Measurements from ENCODE around the gene ELOVL6. TPM values are rescaled to one million over a fixed set of nuclear protein-coding genes. Genes with fewer than 3 reads are reported as not detected.

ELOVL6 gene
- total and polyA plus RNA-seq, 4 donors = 12.7 to 36.6 (median 24.6) TPM

DNA sequence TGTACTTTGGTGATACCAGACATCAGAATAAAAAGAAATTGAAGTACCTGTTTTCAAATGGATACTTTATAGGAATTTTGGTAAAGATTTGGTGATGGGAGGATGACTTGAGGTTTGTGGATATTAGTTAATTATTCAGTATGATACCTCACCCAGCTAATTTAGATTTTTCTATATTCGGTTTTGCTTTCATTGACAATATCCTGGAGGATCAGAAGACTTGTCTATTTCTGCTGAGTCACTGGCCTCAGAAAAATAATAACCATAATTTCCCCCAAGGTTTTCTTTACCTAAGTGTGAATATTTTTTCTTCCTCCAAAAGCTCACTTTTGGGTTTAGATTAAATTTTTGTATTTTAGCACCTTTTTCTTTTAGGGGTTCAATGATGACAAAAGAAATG, 185.5 kb downstream of the ELOVL6 start:
- WGBS (ENCODE audit: insufficient coverage) = no CpG with 5 or more reads among the region's 1 CpG
- Histone ChIP-seq H3K27me3 (ENCODE audit: control insufficient read depth, insufficient read depth, low read length) (no peaks in the 10 kb centered on the region), H3K36me3 (ENCODE audit: control insufficient read depth, insufficient read depth, low read length) (no peaks in the 10 kb centered on the region), H3K27ac (ENCODE audit: low read depth, low read length) (no peak overlapping the region), H3K4me3 (ENCODE audit: low read depth, low read length) (no peak overlapping the region), H3K9me3 (ENCODE audit: control insufficient read depth, insufficient read depth, low read length) (no peaks in the 10 kb centered on the region), H3K4me1 (ENCODE audit: control insufficient read depth, insufficient read depth, low read length) (no peaks in the 10 kb centered on the region)
- no peak for DNase-seq (ENCODE audit: low read depth in 4 of 6, low spot score in 6 of 6)

DNA sequence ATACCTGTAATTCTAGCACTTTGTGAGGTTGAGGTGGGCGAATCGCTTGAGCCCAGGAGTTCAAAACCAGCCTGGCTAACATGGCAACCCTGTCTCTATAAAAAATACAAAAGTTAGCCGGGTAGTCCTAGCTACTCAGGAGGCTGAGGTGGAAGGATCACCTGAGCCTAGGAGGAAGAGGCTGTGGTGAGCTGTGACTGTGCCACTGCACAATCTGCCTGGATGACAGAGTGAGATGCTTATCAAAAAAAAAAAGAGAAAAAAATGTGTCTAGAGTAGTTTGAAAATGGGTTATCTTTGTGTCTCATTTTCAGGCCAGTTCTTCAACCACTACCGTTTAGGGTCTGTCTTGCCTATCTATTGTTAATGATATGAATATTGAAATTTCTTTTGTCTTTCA, 187.6 kb downstream of the ELOVL6 start:
- DNase-seq (ENCODE audit: low read depth in 4 of 6, low spot score in 6 of 6) = no peak
- Histone ChIP-seq H3K4me3 (ENCODE audit: low read depth, low read length) (no peak overlapping the region), H3K27ac (ENCODE audit: low read depth, low read length) (no peak overlapping the region), H3K36me3 (ENCODE audit: control insufficient read depth, insufficient read depth, low read length) (no peaks in the 10 kb centered on the region), H3K27me3 (ENCODE audit: control insufficient read depth, insufficient read depth, low read length) (no peaks in the 10 kb centered on the region), H3K4me1 (ENCODE audit: control insufficient read depth, insufficient read depth, low read length) (no peaks in the 10 kb centered on the region), H3K9me3 (ENCODE audit: control insufficient read depth, insufficient read depth, low read length) (no peaks in the 10 kb centered on the region)
- WGBS (ENCODE audit: insufficient coverage) = 80% methylated on average over 1 of the region's 4 CpGs

DNA sequence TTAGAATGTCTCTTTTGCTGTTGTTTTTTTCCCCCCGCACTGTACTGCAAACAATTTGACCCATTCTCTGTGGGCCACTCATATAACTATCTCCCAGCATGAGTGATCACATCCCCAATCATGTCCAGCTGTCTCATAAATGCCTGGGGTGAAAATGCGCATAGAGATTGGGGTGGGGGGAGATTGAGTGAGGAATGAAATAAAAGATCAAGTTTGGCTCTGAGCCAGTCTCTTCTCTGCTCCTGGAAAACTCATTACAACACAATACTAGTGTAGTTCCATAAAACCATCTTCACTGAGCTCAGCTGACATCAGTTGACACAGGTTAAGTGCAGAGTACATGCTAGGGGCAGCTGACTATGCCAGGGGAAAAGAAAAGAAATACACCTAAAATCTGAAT, 188.9 kb downstream of the ELOVL6 start:
- Histone ChIP-seq H3K4me1 (ENCODE audit: control insufficient read depth, insufficient read depth, low read length) (no peaks in the 10 kb centered on the region), H3K9me3 (ENCODE audit: control insufficient read depth, insufficient read depth, low read length) (no peaks in the 10 kb centered on the region), H3K27ac (ENCODE audit: low read depth, low read length) (no peak overlapping the region), H3K36me3 (ENCODE audit: control insufficient read depth, insufficient read depth, low read length) (no peaks in the 10 kb centered on the region), H3K27me3 (ENCODE audit: control insufficient read depth, insufficient read depth, low read length) (no peaks in the 10 kb centered on the region), H3K4me3 (ENCODE audit: low read depth, low read length) (no peak overlapping the region)
- peak in 1 of 6 donors; percentile 52 for DNase-seq (ENCODE audit: low read depth in 4 of 6, low spot score in 6 of 6)
- no CpG with 5 or more reads among the region's 2 CpGs for WGBS (ENCODE audit: insufficient coverage)

DNA sequence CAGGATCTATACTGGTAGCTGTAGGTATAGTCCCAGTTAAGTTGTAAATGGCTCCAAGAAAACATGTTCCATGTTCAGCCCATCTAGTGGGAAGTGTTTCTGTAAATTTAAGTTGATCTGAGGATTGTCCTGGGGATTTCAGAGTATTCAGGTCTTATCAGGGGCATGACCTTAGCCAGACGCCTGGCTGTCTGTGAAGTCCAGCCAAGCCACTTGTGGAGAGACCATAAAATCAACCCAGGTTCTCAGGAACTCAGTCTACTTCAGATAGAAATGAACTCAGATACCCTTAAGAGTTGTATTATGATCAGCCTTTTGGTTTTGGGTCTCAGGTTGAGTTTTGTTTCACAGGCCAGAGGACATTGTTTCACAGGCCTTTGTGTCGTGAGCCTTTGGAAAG, 189.9 kb downstream of the ELOVL6 start:
- no peak for DNase-seq (ENCODE audit: low read depth in 4 of 6, low spot score in 6 of 6)
- no peak overlapping the region for H3K4me3 ChIP-seq (ENCODE audit: low read depth, low read length)
- no peaks in the 10 kb centered on the region for H3K36me3 ChIP-seq (ENCODE audit: control insufficient read depth, insufficient read depth, low read length)
- H3K9me3 ChIP-seq (ENCODE audit: control insufficient read depth, insufficient read depth, low read length) = no peaks in the 10 kb centered on the region
- no peaks in the 10 kb centered on the region for H3K4me1 ChIP-seq (ENCODE audit: control insufficient read depth, insufficient read depth, low read length)
- no peak overlapping the region for H3K27ac ChIP-seq (ENCODE audit: low read depth, low read length)
- WGBS (ENCODE audit: insufficient coverage) = no CpG with 5 or more reads among the region's 2 CpGs
- no peaks in the 10 kb centered on the region for H3K27me3 ChIP-seq (ENCODE audit: control insufficient read depth, insufficient read depth, low read length)

DNA sequence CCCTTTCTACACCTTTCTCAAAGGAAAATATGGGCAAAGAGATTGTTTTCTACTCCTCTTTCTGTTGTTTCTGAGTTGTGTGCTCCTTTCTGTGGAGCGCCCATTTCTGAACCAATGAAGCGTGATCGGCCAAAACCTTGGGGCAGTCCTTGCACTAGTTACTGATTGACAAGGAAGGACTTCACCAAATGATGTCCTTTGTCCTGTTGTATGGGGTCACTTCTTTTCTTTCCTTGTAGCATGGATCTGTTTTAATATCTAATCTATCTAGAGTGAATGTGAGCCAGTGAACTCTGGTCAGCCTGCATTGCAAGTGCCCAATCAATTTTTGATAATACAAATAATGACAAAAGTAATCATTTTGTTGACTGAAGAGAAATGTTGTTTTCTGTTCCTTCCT, 191.2 kb downstream of the ELOVL6 start:
- WGBS (ENCODE audit: insufficient coverage) = 79% methylated on average over 2 of the region's 3 CpGs

DNA sequence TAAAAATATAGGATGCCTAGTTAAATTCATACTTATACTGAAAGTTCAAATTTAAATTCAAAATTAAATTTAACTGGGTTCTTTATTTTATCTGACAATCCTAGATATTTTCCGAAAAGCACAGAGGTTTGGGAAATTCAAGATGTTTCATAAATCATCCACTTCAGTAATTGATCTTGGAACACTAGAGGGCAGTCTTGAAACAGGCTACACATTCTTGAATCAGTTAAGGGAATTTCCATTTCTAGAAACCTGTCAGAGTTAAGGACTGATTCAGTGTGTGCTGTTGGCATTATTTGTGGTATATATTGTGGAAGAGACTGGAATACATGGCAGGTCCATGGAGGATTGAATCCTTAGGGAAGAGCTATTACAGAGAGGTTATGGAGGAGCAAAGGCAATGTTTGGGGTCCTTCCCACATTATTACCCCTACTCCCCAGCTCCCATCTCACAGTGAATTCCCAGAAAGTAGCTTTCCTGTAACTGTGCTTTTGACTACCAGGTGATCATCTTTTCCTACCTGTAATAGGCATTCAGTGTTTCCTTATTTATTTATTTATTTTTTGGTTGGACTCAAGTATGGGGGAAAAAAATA, 192.9 kb downstream of the ELOVL6 start:
- DNase-seq (ENCODE audit: low read depth in 4 of 6, low spot score in 6 of 6) = peak; percentile 41 to 93 (median 57)
- H3K27me3 ChIP-seq (ENCODE audit: control insufficient read depth, insufficient read depth, low read length) = no peaks in the 10 kb centered on the region
- no peaks in the 10 kb centered on the region for H3K9me3 ChIP-seq (ENCODE audit: control insufficient read depth, insufficient read depth, low read length)
- H3K4me3 ChIP-seq (ENCODE audit: low read depth, low read length) = no peak overlapping the region
- H3K36me3 ChIP-seq (ENCODE audit: control insufficient read depth, insufficient read depth, low read length) = no peaks in the 10 kb centered on the region
- no peaks in the 10 kb centered on the region for H3K4me1 ChIP-seq (ENCODE audit: control insufficient read depth, insufficient read depth, low read length)
- H3K27ac ChIP-seq (ENCODE audit: low read depth, low read length) = no peak overlapping the region
- WGBS (ENCODE audit: insufficient coverage) = no CpG with 5 or more reads among the region's 1 CpG

More for the DNA sequence above, 191.2 kb downstream of the ELOVL6 start:
- Histone ChIP-seq H3K27me3 (ENCODE audit: control insufficient read depth, insufficient read depth, low read length) (no peaks in the 10 kb centered on the region), H3K4me1 (ENCODE audit: control insufficient read depth, insufficient read depth, low read length) (no peaks in the 10 kb centered on the region), H3K36me3 (ENCODE audit: control insufficient read depth, insufficient read depth, low read length) (no peaks in the 10 kb centered on the region), H3K4me3 (ENCODE audit: low read depth, low read length) (no peak overlapping the region), H3K9me3 (ENCODE audit: control insufficient read depth, insufficient read depth, low read length) (no peaks in the 10 kb centered on the region), H3K27ac (ENCODE audit: low read depth, low read length) (no peak overlapping the region)
- no peak for DNase-seq (ENCODE audit: low read depth in 4 of 6, low spot score in 6 of 6)

DNA sequence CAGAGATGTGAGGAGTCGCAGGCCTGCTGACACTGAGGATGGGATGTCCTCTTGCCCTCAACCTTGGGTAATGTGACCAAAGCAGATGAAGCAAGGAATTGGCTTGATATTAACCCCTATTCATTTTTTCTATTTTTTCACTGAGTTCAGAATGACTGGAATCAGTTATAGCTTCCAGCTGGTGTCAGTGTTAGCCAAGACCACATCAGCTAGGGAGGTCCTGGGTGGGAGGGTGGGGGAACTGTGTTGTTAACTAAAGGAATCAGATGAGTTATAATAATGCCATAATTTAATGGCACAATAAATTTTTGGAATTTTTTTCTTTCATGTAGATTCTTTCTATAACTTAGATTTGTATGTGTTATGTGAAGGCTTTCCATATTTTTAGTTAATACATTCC, 193.9 kb downstream of the ELOVL6 start:
- Histone ChIP-seq H3K27me3 (ENCODE audit: control insufficient read depth, insufficient read depth, low read length) (peaks cover under 1% of the 10 kb centered on the region), H3K9me3 (ENCODE audit: control insufficient read depth, insufficient read depth, low read length) (no peaks in the 10 kb centered on the region), H3K4me3 (ENCODE audit: low read depth, low read length) (no peak overlapping the region), H3K4me1 (ENCODE audit: control insufficient read depth, insufficient read depth, low read length) (no peaks in the 10 kb centered on the region), H3K27ac (ENCODE audit: low read depth, low read length) (no peak overlapping the region), H3K36me3 (ENCODE audit: control insufficient read depth, insufficient read depth, low read length) (no peaks in the 10 kb centered on the region)
- WGBS (ENCODE audit: insufficient coverage) = 100% methylated on average over 1 of the region's 1 CpG
- no peak for DNase-seq (ENCODE audit: low read depth in 4 of 6, low spot score in 6 of 6)

DNA sequence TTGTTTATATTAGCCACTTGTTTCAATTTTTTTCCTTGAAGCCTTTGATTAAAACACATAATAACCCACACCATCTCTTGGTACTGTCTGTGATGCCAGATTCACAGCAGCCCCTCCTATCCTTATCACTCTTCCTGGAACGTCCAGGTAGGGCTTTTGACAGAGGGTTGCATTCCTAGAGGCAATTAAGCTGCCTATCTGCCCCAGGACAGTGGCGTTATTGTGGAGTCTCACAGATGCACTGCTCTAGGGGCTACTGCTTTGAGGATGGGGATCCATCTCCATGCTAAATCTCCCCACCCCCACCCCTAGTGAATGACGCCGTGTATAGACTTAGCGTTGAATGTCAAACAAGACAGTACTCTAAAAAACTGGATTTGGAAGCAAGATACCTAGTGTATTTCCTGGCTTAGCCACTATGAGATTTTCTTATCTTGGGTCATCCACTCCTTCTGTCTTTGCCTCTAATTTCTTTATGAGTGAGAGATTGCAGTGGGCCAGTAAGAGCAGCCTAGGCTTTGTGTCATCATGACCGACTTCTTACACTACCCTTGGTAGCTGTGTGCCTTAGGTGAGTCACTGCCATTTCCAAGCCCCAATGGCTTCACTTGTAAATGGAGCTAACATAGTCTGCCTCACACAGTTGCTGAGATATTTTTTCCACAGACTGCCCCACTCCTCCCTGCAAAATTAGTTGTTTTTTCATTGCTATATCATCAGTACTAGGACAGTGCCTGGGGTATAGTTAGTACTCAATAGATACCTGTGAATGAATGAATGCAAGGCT, 194.8 kb downstream of the ELOVL6 start:
- no peak for DNase-seq (ENCODE audit: low read depth in 4 of 6, low spot score in 6 of 6)
- Histone ChIP-seq H3K36me3 (ENCODE audit: control insufficient read depth, insufficient read depth, low read length) (no peaks in the 10 kb centered on the region), H3K4me3 (ENCODE audit: low read depth, low read length) (no peak overlapping the region), H3K27ac (ENCODE audit: low read depth, low read length) (no peak overlapping the region), H3K4me1 (ENCODE audit: control insufficient read depth, insufficient read depth, low read length) (no peaks in the 10 kb centered on the region), H3K9me3 (ENCODE audit: control insufficient read depth, insufficient read depth, low read length) (no peaks in the 10 kb centered on the region), H3K27me3 (ENCODE audit: control insufficient read depth, insufficient read depth, low read length) (peaks cover 2% of the 10 kb centered on the region)
- no CpG with 5 or more reads among the region's 6 CpGs for WGBS (ENCODE audit: insufficient coverage)

DNA sequence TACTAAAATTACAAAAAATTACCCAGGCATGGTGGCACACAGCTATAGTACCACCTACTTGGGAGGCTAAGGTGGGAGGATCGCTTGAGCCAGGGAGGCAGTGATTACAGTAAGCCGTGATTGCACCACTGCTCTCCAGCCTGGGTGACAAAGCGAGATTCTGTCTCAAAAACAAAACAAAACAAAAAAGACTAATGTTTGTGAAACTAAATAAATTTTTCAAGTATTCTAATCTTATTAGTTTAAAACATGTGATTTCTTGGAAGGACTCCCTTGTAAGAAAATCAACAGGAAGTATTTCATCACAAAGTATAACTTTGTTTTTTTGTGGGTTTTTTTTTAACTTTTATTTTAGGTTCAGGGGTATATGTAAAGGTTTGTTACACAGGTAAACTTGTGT, 196.1 kb downstream of the ELOVL6 start:
- Histone ChIP-seq H3K36me3 (ENCODE audit: control insufficient read depth, insufficient read depth, low read length) (no peaks in the 10 kb centered on the region), H3K27ac (ENCODE audit: low read depth, low read length) (no peak overlapping the region), H3K9me3 (ENCODE audit: control insufficient read depth, insufficient read depth, low read length) (no peaks in the 10 kb centered on the region), H3K27me3 (ENCODE audit: control insufficient read depth, insufficient read depth, low read length) (peaks cover 2% of the 10 kb centered on the region), H3K4me3 (ENCODE audit: low read depth, low read length) (no peak overlapping the region), H3K4me1 (ENCODE audit: control insufficient read depth, insufficient read depth, low read length) (no peaks in the 10 kb centered on the region)
- WGBS (ENCODE audit: insufficient coverage) = no CpG with 5 or more reads among the region's 3 CpGs
- DNase-seq (ENCODE audit: low read depth in 4 of 6, low spot score in 6 of 6) = no peak

DNA sequence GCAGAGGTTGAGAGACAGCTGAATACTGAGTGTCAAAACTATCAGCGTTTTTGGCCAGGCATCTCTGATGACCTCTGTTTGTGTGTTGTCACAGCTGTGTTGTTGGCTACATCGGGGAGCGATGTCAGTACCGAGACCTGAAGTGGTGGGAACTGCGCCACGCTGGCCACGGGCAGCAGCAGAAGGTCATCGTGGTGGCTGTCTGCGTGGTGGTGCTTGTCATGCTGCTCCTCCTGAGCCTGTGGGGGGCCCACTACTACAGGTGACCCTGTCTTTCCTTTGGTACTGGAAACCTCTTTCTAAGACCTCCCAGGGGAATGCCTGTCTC, 198.9 kb downstream of the ELOVL6 start:
- Histone ChIP-seq H3K27me3 (ENCODE audit: control insufficient read depth, insufficient read depth, low read length) (peaks cover 2% of the 10 kb centered on the region), H3K4me3 (ENCODE audit: low read depth, low read length) (no peak overlapping the region), H3K9me3 (ENCODE audit: control insufficient read depth, insufficient read depth, low read length) (no peaks in the 10 kb centered on the region), H3K4me1 (ENCODE audit: control insufficient read depth, insufficient read depth, low read length) (no peaks in the 10 kb centered on the region), H3K36me3 (ENCODE audit: control insufficient read depth, insufficient read depth, low read length) (no peaks in the 10 kb centered on the region), H3K27ac (ENCODE audit: low read depth, low read length) (no peak overlapping the region)
- DNase-seq (ENCODE audit: low read depth in 4 of 6, low spot score in 6 of 6) = no peak
- WGBS (ENCODE audit: insufficient coverage) = 86% methylated on average over 9 of the region's 9 CpGs

All from spinal cord (tissue), 10 donors.